Testis (tissue), 3 donors: ENCODE data around the gene ATP6V1B1. TPM values are rescaled to one million over a fixed set of nuclear protein-coding genes. Genes with fewer than 3 reads are reported as not detected.
A peak's percentile ranks its signal among the peaks of the same experiment; 100 is the strongest.

Source experiments
- DNase-seq: peaks from one replicate; pipeline ENCODE4 v3.0.0-alpha.2; 2019
- H3K27ac ChIP-seq, 2 donors: fragments of 200-600 bp; sonication (generic); one replicate each; pipeline ENCODE4 v1.5.1; 2019
- H3K27me3 ChIP-seq: fragments of 200-600 bp; sonication (generic); one replicate; pipeline ENCODE4 v1.5.1; 2019
- H3K36me3 ChIP-seq: fragments of 200-600 bp; sonication (generic); one replicate; pipeline ENCODE4 v1.5.1; 2017; ENCODE audit warnings: low read depth; ENCODE audit errors: missing control alignments
- H3K4me1 ChIP-seq: fragments of 200-600 bp; sonication (generic); one replicate; pipeline ENCODE4 v1.5.1; 2019
- H3K4me3 ChIP-seq, 2 donors: fragments of 200-600 bp; sonication (generic); one replicate each; pipeline ENCODE4 v1.5.1; 2017 to 2019
- H3K9me3 ChIP-seq: fragments of 200-600 bp; sonication (generic); one replicate; pipeline ENCODE4 v1.5.1; 2017
- POLR2A ChIP-seq: fragments of 450-650 bp; IDR thresholded peaks from one replicate; pipeline ENCODE4 v1.6.1; 2017; ENCODE audit warnings: antibody characterized with exemption, mild to moderate bottlenecking, moderate library complexity
- WGBS, 2 donors: methylation state at CpG; one replicate each; pipeline ENCODE4 v1.1.5; 2018; 5-methylcytosine and 5-hydroxymethylcytosine counted together
- intact Hi-C: fragments of 100-400 bp; cut with DNase I; formaldehyde crosslinking; loops from one replicate; pipeline ENCODE4 v1.15.1; 2023; ENCODE audit warnings: low total_unique reads
- polyA plus RNA-seq: library from polyadenylated mRNA; stranded (reverse); fragments of 350-450 nt; fragmentation: Illumina TruSeq; extraction: RNeasy Lipid Tissue Mini Kit (QIAGEN cat#74804); gene quantifications from one replicate; pipeline ENCODE4 v1.2.3, GENCODE V29; 2014; ENCODE audit warnings: low read depth, low replicate concordance; ENCODE audit not compliant: insufficient read depth
- total RNA-seq, 2 donors: library from RNA; depleted of rRNA; stranded (reverse); fragments of >200 nt; gene quantifications; one replicate each; pipeline ENCODE4 v1.2.3, GENCODE V29; 2016
- TF ChIP-seq, protein P1 (sequence below), 3 experiments: fragments of 450-650 bp in 2 of 3; fragments of 200-600 bp in 1 of 3; sonication (generic) in 1 of 3; IDR thresholded peaks; one replicate each; pipeline ENCODE4 v1.5.1; 2016 to 2019; ENCODE audit warnings: antibody characterized with exemption in 3 of 3, mild to moderate bottlenecking in 2 of 3, moderate library complexity in 1 of 3

Gene ATP6V1B1
- total and polyA plus RNA-seq, 3 donors from 2014 or later: 1.7 to 2.9 TPM; not detected in 1

DNA sequence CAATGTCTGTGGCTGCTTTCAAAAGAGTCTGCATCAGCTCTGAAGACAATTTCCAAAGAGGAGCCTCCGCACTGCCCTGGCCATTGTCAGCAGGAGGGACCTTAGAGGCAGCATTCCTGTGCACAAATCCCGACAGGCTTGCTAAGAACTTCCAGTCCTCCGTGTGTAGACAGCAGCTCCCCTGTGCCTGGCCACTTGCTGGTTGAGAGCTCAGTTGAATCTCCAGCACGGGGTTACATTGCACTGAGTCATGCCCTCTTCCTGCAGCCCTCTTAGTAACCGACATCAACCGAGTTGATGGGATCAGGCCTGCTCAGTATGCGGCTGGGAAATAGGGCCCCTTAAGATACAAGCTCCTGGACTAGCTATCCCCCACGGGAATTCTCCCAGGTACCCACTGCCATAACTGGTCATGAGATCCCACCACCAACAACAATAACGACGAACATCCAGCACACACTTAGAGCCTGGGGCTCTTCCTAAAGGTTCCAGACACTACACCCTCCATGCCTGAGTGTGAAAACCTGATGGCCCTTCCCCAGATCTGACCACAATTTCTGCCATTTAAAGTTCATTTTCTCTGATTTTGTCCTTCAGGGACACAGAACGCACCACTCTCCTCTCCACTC, 12.0 kb downstream of the ATP6V1B1 start:
- intact Hi-C loops: no loop called here
- Histone ChIP-seq H3K27ac (no peak overlapping the region), H3K9me3 (no peaks in the 10 kb centered on the region), H3K36me3 (no peaks in the 10 kb centered on the region), H3K4me1 (peaks cover 4% of the 10 kb centered on the region), H3K27me3 (no peaks in the 10 kb centered on the region), H3K4me3 (no peak overlapping the region)
- DNase-seq: peak; percentile 10
- TF ChIP-seq, protein P1, sequence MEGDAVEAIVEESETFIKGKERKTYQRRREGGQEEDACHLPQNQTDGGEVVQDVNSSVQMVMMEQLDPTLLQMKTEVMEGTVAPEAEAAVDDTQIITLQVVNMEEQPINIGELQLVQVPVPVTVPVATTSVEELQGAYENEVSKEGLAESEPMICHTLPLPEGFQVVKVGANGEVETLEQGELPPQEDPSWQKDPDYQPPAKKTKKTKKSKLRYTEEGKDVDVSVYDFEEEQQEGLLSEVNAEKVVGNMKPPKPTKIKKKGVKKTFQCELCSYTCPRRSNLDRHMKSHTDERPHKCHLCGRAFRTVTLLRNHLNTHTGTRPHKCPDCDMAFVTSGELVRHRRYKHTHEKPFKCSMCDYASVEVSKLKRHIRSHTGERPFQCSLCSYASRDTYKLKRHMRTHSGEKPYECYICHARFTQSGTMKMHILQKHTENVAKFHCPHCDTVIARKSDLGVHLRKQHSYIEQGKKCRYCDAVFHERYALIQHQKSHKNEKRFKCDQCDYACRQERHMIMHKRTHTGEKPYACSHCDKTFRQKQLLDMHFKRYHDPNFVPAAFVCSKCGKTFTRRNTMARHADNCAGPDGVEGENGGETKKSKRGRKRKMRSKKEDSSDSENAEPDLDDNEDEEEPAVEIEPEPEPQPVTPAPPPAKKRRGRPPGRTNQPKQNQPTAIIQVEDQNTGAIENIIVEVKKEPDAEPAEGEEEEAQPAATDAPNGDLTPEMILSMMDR (IDR thresholded peaks at IDR 0.05): no peak
- no peak for TF ChIP-seq POLR2A
- 41 to 44% methylated on average over 11 of the region's 11 CpGs for WGBS, 2 donors

DNA sequence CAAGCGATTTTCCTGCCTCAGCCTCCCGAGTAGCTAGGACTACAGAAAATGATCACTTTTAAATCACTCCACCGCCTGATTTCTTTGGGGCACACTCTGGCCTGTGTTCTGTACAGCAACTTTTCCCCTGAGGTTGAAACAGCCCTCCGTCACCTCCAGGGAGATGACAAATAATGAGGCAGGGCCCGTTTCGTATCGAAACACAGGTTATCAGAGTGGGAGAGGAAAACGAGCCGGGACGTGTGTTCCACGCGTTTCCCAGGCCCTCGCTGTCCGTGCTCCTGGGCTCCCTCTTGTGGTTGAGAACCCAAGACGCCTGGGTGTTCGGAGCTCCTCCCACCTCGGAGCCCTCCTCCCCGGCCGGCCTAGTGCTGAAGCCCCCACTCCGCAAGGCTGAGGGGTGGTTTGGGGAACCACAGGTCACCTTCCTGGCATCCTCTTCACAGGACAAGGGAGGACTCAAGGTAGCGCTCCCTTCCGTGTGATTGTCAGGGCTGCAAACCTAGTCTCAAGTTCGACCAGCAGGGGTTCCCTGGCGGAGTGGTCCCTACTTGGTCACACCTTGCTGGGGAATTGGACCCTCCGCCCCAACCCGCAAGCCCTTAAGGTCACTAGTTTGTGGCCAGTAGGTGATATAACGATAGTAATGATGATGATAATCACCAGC, 12.8 kb downstream of the ATP6V1B1 start:
- Histone ChIP-seq H3K27ac (no peak overlapping the region), H3K36me3 (no peaks in the 10 kb centered on the region), H3K4me1 (peaks cover 4% of the 10 kb centered on the region), H3K27me3 (no peaks in the 10 kb centered on the region), H3K9me3 (no peaks in the 10 kb centered on the region), H3K4me3 (peak overlapping the region; percentile 16 to 43)
- WGBS, 2 donors: 10 to 12% methylated on average over 13 to 24 of the region's 27 CpGs
- intact Hi-C loops: no loop called here
- TF ChIP-seq POLR2A: no peak
- TF ChIP-seq, protein P1 (IDR thresholded peaks at IDR 0.05): peak; percentile 53 to 82 (median 54)
- peak; percentile 89 for DNase-seq

GRCh38 chr2:70949086-70949485, 13.4 kb downstream of the ATP6V1B1 start:
- Histone ChIP-seq H3K4me3 (peak overlapping the region; percentile 16 to 43), H3K27ac (no peak overlapping the region), H3K4me1 (peaks cover 4% of the 10 kb centered on the region), H3K9me3 (no peaks in the 10 kb centered on the region), H3K27me3 (no peaks in the 10 kb centered on the region), H3K36me3 (no peaks in the 10 kb centered on the region)
- peak; percentile 1 for DNase-seq
- intact Hi-C loops: no loop called here
- WGBS, 2 donors: 59 to 63% methylated on average over 11 of the region's 11 CpGs
- no peak for TF ChIP-seq POLR2A
- TF ChIP-seq, protein P1 (IDR thresholded peaks at IDR 0.05): no peak

DNA sequence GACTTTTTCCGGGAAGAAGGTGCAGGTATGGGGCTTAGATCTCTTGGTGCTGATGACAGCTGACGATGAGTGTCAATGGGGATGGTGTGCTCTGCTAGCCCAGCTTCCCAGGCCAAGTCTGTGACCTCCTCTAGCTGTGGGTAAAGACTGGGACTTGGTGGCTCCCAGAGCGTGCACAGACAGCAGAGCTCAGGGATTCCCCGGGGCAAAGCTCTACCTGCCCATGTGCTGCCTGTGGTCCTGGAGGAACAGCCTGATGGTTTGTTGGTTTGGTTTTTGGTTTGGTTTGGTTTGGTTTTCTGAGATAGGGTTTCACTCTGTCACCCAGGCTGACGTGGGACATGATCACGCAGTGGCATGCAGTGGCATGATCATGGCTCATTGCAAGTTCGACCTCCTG, 19.2 kb downstream of the ATP6V1B1 start:
- Histone ChIP-seq H3K4me1 (no peaks in the 10 kb centered on the region), H3K9me3 (no peaks in the 10 kb centered on the region), H3K27me3 (no peaks in the 10 kb centered on the region), H3K27ac (no peak overlapping the region), H3K36me3 (no peaks in the 10 kb centered on the region), H3K4me3 (no peak overlapping the region)
- intact Hi-C loops: no loop called here
- WGBS, 2 donors: 85 to 92% methylated on average over 7 of the region's 7 CpGs
- peak; percentile 3 for DNase-seq
- TF ChIP-seq POLR2A: no peak
- TF ChIP-seq, protein P1 (IDR thresholded peaks at IDR 0.05): no peak
